Measurements from ENCODE around the gene RIMS4.
A peak's percentile ranks its signal among the peaks of the same experiment; 100 is the strongest.

The RIMS4 gene

DNA sequence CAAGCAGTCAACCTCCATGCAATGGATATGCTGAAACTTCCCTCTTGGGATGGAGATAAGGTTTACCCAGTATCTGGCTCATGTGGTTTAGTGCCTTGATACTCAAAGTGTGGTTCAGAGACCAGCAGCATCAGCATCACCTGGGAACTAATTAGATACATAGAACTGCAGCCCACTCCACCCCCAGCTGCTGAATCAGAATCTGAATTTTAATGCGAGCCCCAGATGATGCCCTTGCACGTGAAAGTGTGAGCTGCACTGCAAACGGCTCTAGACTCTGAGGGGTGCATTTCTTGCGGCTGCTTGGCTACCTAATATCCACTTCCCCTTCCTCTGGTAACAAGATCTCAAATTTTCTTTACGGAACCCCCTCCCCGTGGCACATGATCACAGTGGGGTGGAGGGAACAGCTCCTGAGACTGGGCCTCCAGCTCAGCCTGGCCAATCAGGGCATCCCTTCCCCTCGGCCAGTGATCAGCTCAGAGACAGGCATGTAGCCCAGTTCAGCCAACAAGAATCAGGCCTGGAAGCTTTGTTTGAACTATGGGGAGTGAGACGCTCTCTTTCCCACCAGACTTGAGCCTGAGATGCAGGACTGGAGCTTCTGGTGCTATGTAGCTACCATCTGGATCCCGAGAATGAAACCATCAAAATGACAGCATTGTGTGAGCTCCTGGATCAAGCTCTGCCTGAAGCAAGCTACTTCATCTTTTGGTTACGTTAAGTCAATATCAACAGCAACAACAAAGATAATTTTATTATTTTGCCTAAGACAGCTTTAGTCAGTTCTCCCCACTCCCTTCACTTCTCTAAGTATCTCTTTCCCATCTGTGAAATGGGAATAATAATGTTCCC, 51.9 kb downstream of the RIMS4 start:
- DNase-seq = no peak

- no peak for DNase-seq
These were observed 53.4 kb downstream of the RIMS4 start for GRCh38 chr20:44756956-44757355.

DNA sequence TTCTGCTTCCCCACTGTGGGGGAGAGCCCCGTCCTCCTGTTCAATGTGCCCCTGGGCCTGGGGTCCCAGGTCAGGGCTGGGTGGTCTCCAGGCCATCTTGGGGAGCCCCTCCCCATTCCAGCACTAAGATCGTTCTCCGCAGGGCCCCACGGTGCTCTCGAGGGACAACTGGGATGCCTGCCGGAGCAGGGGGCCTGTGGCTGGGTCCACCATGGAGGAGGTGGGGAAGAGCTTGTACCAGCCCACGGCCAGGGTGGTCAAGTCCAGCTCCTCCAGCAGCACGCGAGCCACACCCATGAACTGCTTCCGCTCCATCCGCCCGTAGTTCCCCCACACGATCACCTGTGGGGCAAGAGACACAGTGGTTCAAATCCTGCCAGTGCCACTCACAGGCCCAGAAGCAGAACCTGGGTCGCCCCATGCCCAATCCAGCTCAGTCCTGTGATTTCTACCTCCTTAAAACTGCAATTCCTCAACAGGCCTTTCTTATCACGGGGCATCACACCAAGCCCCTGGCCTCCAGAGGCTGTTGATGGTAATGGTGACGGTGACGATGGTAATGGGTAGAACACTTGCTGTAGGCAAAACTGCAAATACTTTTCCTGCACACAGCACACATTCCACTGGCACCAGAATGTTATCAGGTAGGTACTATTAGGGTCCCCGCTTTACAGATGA, 54.2 kb downstream of the RIMS4 start:
- DNase-seq = no peak

DNA sequence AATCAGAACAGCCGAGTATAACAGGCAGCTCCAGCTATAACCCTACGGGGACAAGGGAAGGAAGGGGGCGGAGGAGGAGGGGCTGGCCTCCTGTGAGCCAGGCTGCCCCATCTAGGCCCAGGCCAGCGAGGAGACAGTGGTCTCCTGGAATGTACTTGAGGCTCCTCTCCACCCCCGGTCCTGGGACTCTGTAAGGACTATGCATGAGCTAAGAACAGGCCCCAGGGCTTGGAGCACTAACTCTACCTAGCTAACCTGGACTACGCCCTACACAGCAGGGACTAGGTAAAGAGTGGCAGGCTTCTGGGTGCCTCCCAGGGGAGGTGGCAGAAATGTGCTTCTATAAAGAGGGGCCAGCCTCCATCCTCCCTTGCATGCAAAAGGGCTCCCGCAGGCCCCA, 55.8 kb downstream of the RIMS4 start:
- DNase-seq = no peak

DNA sequence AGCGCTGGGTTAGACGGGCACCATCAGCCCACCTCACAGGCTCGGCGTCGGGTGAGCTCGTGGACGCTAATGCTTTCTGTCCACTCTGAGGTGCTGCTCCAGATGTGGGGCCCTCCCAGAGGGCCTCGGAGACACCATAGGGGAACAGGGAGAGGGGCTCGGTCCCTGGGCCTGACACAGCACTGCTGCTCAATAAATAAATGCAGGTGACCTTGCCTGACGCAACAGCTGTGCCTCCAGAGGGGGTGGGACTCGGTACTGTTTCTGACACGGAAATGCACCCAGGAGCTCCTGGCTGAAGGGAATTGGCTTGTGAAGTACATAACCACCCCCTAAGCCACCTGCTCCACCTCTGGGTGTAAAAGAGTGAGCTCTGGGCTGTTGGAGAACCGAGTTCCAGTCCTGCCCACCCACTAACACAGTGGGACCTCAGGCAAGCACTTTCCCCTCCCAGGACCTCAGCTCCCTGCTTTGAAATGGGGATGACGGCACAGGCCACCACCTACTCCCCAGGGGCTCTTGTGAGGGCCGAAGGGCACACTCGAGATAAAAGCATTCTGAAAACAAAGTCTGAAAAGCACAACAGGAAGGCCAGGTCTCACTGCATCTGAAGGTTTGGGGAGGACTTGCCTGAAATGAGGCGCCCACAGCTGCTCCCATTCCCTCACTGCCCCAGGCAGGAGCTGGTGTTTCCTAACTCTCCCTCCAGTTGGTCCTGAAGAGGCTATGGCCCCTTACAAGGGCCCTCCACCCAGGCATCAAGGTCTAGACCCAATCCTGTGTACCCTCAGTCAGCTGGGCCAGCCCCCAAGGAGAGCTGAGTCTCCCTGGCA, 58.0 kb downstream of the RIMS4 start:
- no peak for DNase-seq

- peak; percentile 7 for DNase-seq
These were observed 60.1 kb downstream of the RIMS4 start for GRCh38 chr20:44750081-44750805.

GRCh38 chr20:44748005-44748370, 62.4 kb downstream of the RIMS4 start:
- peak; percentile 40 for DNase-seq

GRCh38 chr20:44747166-44748004, 63.0 kb downstream of the RIMS4 start:
- peak; percentile 79 for DNase-seq

- DNase-seq = no peak
These were observed 63.8 kb downstream of the RIMS4 start for GRCh38 chr20:44746367-44747165.

- no peak for DNase-seq
These were observed 64.6 kb downstream of the RIMS4 start, which contains the start of gene KCNK15 for GRCh38 chr20:44745598-44746366. TSS of gene KCNK15 (plus strand) at chr20:44745865. CDS start at chr20:44745911, 46 bp downstream.

- no peak for DNase-seq
These were observed 65.2 kb downstream of the RIMS4 start for GRCh38 chr20:44745122-44745597.

DNA sequence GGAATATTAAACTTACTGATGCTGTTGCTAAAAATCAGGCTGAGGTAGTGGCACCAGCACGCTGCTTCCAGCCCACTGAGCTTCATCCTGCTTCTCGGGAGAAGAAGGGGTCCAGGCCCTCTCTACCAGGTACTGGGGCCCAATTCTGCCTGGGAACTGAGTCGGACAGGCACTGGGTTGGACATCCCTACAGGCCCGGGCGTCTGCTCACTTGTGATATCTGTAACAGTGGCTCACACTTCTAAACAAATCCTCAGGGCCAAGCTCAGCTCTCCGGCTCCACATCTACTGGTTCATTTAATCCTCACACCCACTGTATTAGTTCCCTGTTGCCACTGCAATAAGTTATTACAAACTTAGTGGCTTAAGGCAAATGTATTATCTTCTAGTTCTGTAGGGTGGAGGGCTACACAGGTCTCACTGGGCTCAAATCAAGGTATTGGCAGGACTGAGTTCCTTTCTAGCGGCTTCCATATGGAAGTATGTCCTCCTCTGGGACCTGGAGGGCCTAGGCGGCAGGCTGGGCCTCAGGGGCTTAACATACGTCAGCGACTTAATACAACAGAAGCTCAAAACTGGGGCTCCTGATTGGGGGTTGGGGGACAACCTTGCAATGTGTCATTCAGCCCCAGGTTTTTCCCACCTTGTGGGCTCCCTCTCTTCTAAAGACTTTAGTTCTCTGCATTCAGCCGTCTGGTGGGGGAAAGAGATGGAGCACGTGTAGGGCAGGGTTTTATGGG, 66.3 kb downstream of the RIMS4 start:
- no peak for DNase-seq

DNA sequence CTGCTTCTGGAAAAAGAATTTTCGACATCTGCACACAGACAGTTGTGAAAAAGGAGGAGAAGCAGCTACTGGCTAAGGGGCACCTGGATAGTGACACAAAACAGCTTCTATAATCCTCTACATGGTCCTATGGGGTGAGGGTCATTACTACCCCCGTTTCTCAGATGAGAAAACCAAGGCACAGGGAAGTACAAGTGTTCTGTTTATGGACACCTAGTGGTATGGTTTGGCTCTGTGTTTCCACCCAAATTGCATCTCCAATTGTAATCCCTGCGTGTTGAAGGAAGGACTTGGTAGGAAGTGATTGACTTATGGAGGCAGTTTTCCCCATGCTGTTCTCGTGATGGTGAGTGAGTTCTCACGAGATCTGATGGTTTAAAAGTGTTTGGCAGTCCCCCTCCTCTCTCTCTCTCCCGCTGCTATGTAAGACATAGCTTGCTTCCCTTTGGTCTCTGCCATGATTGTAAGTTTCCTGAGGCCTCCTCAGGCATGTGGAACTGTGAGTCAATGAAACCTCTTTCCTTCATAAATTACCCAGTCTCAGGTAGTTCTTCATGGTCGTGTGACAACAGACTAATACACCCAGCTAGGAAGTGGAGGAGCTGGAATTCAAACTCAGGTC, 67.2 kb downstream of the RIMS4 start:
- no peak for DNase-seq

DNA sequence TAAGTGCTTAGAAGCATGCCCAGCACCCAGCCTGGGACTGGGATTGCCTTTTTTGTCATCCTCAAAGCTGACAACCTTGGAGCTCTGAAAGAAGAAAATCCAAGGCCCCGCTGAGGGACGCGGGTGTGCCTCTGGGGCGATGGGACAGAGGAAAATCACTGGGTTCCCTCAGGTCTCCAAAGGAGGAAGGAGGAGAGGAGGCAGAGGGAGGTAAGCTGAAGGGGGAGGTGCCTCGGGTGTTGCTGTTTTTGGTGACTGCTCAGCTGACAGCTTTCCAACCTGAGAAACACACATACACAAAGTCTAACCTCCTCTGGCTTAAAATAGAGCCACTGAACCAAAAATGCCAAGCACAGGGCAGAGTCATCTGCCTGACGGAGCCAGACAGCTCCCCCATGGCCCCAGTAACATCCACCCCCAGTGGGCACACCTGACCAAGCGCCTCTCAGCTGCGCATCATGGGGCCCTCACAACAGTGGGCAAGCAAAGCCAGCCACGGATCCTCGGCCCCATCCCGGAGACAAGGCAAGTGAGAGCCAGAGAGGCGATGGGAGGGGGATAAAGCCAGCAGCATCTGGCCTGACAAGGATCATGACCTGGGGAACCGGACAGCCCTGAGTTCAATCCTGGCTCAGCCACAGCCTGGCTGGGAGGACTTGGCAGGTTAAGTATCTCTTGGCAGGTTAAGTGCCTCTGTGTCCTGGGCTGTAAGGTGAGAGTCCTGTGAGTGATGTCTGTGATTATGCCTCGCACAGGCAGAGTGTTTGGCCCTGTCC, 67.9 kb downstream of the RIMS4 start:
- no peak for DNase-seq

GRCh38 chr20:44739942-44740341, 70.4 kb downstream of the RIMS4 start:
- DNase-seq = no peak

DNA sequence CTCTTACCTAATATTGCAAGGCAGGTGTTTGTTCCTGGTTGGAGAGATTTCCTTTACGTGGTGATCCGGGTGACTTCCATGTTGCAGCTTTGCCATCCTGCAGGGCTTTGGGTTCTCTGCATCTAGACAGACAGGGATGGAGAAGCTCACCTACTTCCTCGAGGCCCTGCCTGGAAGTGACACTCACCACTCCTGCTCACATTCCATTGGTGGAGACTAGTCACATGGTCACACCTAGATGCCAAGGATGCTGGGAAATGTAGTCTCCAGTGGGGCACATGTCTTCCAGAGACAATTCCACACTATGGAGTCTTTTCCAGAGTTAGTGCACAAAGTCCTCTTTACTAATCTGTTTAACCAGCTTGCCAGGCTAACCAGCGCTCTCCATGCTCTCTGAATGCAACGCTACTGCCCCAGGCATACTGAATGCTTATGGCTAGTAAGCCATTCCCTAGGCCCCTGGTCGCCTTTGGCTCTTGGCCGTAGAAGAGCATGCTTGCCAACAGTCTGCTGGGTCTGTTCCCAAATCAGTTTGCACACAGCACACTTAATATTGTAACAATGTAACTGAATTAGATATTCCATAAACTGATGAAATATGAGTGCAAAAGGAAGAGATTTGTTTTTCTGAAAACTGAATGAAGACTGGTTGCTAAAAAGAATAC, 71.4 kb downstream of the RIMS4 start:
- DNase-seq = peak; percentile 83

GRCh38 chr20:44737116-44737515, 73.2 kb downstream of the RIMS4 start:
- no peak for DNase-seq
